Keratinocyte (primary cell): ENCODE data around the gene ITPR1. TPM values are rescaled to one million over a fixed set of nuclear protein-coding genes. Genes with fewer than 3 reads are reported as not detected.

Experiments
- DNase-seq: peaks from one replicate; pipeline ENCODE4 v3.0.0-alpha.2; 2011; ENCODE audit warnings: low read depth, missing footprints, low spot score
- FAIRE-seq: peaks from 2 replicates; lab custom pipeline; 2011; peaks lifted over from hg19 to GRCh38; lab: Jason Lieb, UNC
- H2AFZ ChIP-seq: 2 replicates; pipeline ENCODE4 v1.6.0; 2012; ENCODE audit warnings: low read length, control low read depth, inconsistent platforms; ENCODE audit not compliant: control insufficient read depth
- H3K27ac ChIP-seq: 2 replicates; pipeline ENCODE4 v1.5.1; 2011; ENCODE audit warnings: low read length; ENCODE audit not compliant: control insufficient read depth, insufficient read depth
- H3K27me3 ChIP-seq: 3 replicates; pipeline ENCODE4 v1.6.0; 2011; ENCODE audit warnings: low read length; ENCODE audit not compliant: control insufficient read depth, insufficient read depth; ENCODE audit errors: extremely low read depth
- H3K36me3 ChIP-seq, 2 experiments: 2 replicates in 1 of 2; 3 replicates in 1 of 2; pipeline ENCODE4 v1.5.1; 2011; ENCODE audit warnings: low read length in 2 of 2, mild to moderate bottlenecking in 1 of 2; ENCODE audit not compliant: control insufficient read depth in 2 of 2, insufficient read depth in 2 of 2; ENCODE audit errors: extremely low read depth in 1 of 2
- H3K4me1 ChIP-seq: 3 replicates; pipeline ENCODE4 v1.5.1; 2011; ENCODE audit warnings: low read length; ENCODE audit not compliant: control insufficient read depth, insufficient read depth; ENCODE audit errors: extremely low read depth
- H3K4me2 ChIP-seq: 3 replicates; pipeline ENCODE4 v1.6.0; 2011; ENCODE audit warnings: low read depth, low read length; ENCODE audit not compliant: control insufficient read depth, insufficient read depth; ENCODE audit errors: extremely low read depth
- H3K4me3 ChIP-seq, 3 experiments: fragments of 200-600 bp in 1 of 3; sonication (generic) in 1 of 3; 2 replicates in 2 of 3; 3 replicates in 1 of 3; pipeline ENCODE4 v1.5.1; 2011 to 2016; ENCODE audit warnings: low read length in 3 of 3, mild to moderate bottlenecking in 3 of 3, control low read depth in 2 of 3, inconsistent platforms in 1 of 3, low read depth in 1 of 3, mixed read lengths in 1 of 3, mixed run types in 1 of 3, moderate library complexity in 1 of 3; ENCODE audit not compliant: control insufficient read depth in 2 of 3, insufficient read depth in 2 of 3; ENCODE audit errors: extremely low read depth in 1 of 3
- H3K79me2 ChIP-seq: 2 replicates; pipeline ENCODE4 v1.6.0; 2012; ENCODE audit warnings: low read length; ENCODE audit not compliant: control insufficient read depth, insufficient read depth
- H3K9ac ChIP-seq: 3 replicates; pipeline ENCODE4 v1.6.0; 2011; ENCODE audit warnings: low read length; ENCODE audit not compliant: control insufficient read depth, insufficient read depth; ENCODE audit errors: extremely low read depth
- H3K9me1 ChIP-seq: 3 replicates; pipeline ENCODE4 v1.6.0; 2011; ENCODE audit warnings: low read length; ENCODE audit not compliant: control insufficient read depth, insufficient read depth; ENCODE audit errors: extremely low read depth
- H3K9me3 ChIP-seq: 2 replicates; pipeline ENCODE4 v1.5.1; 2012; ENCODE audit warnings: low read depth, low read length; ENCODE audit not compliant: control insufficient read depth
- H4K20me1 ChIP-seq: 3 replicates; pipeline ENCODE4 v1.6.0; 2011; ENCODE audit warnings: low read length; ENCODE audit not compliant: control insufficient read depth, insufficient read depth; ENCODE audit errors: extremely low read depth
- EZH2 ChIP-seq: IDR thresholded peaks from one replicate; pipeline ENCODE4 v1.6.1; 2012; ENCODE audit warnings: inconsistent platforms, mild to moderate bottlenecking, low read length, moderate library complexity
- dilution Hi-C: fragments of 300-500 bp; cut with MboI; formaldehyde crosslinking; loops from one replicate; pipeline ENCODE4 v1.7.0; 2020; ENCODE audit warnings: low sequenced_read_pairs; ENCODE audit not compliant: extremely low pct_ligation_motif_present
- polyA plus RNA-seq, 5 experiments: library from polyadenylated mRNA; depleted of rRNA in 3 of 5; stranded (reverse) in 3 of 5; stranded (forward) in 1 of 5; unstranded in 1 of 5; fragments of >200 nt; gene quantifications; 1 replicate in 1 of 5; 2 replicates in 3 of 5; 3 replicates in 1 of 5; pipeline versions ENCODE4 v1.2.1 to v1.2.3, GENCODE V29; 2011 to 2012; ENCODE audit warnings: missing spikeins in 2 of 5, low read depth in 1 of 5, low replicate concordance in 1 of 5
- TF ChIP-seq, protein P1 (sequence below), 3 experiments: IDR thresholded peaks in 1 of 3; conservative IDR thresholded peaks in 1 of 3; optimal IDR thresholded peaks in 1 of 3; 2 replicates in 2 of 3; 3 replicates in 1 of 3; pipeline versions ENCODE3 to v1.5.1; 2011; ENCODE audit warnings: low read length in 3 of 3, mild to moderate bottlenecking in 3 of 3, moderate library complexity in 2 of 3, control low read depth in 1 of 3, inconsistent platforms in 1 of 3; ENCODE audit not compliant: insufficient read depth in 2 of 3; ENCODE audit errors: extremely low read depth in 1 of 3

ITPR1 gene
- polyA plus RNA-seq, 1 donor (not counting 4 experiments of a cell fraction or from before 2014, with no cell fraction given): 3.5 TPM

DNA sequence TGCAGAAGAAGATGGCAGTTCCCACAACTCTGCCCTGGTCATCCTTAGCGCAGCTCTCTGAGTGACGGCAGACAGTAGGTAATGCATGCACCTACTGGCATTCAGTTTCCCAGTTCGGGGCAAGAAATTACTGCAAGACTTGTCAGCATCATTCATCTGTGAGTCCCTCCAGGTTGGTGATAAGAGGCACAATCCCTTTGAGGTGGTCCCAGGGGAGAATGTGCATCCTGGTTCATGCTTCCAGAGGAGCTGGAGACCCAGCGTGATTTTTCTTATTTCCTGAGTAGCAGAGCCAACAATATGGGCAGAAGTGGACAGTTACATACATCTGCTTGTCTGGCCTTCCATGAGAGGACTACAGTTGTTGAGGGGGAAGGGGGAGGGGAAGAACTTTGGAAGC lies 250.2 kb downstream of the ITPR1 start:
- H3K27me3 ChIP-seq: peaks cover 3% of the 10 kb centered on the region
- H2AFZ ChIP-seq: no peak overlapping the region
- H4K20me1 ChIP-seq: no peaks in the 10 kb centered on the region
- no peak overlapping the region for H3K27ac ChIP-seq
- H3K4me3 ChIP-seq: no peak overlapping the region
- dilution Hi-C loops: no loop called here
- no peaks in the 10 kb centered on the region for H3K9me1 ChIP-seq
- peaks cover 35% of the 10 kb centered on the region for H3K4me1 ChIP-seq
- H3K36me3 ChIP-seq: no peaks in the 10 kb centered on the region
- DNase-seq: no peak
- H3K4me2 ChIP-seq: no peak overlapping the region
- TF ChIP-seq, protein P1, sequence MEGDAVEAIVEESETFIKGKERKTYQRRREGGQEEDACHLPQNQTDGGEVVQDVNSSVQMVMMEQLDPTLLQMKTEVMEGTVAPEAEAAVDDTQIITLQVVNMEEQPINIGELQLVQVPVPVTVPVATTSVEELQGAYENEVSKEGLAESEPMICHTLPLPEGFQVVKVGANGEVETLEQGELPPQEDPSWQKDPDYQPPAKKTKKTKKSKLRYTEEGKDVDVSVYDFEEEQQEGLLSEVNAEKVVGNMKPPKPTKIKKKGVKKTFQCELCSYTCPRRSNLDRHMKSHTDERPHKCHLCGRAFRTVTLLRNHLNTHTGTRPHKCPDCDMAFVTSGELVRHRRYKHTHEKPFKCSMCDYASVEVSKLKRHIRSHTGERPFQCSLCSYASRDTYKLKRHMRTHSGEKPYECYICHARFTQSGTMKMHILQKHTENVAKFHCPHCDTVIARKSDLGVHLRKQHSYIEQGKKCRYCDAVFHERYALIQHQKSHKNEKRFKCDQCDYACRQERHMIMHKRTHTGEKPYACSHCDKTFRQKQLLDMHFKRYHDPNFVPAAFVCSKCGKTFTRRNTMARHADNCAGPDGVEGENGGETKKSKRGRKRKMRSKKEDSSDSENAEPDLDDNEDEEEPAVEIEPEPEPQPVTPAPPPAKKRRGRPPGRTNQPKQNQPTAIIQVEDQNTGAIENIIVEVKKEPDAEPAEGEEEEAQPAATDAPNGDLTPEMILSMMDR (optimal IDR thresholded peaks at IDR 0.05 in 1 of 3, IDR thresholded peaks at IDR 0.05 in 1 of 3, conservative IDR thresholded peaks at IDR 0.05 in 1 of 3; ENCODE audit: extremely low read depth in 1 of 3, insufficient read depth in 2 of 3, low read length in 3 of 3): no peak
- no peak for TF ChIP-seq EZH2
- H3K79me2 ChIP-seq: no peaks in the 10 kb centered on the region
- no peak for FAIRE-seq
- no peak overlapping the region for H3K9ac ChIP-seq
- no peaks in the 10 kb centered on the region for H3K9me3 ChIP-seq

DNA sequence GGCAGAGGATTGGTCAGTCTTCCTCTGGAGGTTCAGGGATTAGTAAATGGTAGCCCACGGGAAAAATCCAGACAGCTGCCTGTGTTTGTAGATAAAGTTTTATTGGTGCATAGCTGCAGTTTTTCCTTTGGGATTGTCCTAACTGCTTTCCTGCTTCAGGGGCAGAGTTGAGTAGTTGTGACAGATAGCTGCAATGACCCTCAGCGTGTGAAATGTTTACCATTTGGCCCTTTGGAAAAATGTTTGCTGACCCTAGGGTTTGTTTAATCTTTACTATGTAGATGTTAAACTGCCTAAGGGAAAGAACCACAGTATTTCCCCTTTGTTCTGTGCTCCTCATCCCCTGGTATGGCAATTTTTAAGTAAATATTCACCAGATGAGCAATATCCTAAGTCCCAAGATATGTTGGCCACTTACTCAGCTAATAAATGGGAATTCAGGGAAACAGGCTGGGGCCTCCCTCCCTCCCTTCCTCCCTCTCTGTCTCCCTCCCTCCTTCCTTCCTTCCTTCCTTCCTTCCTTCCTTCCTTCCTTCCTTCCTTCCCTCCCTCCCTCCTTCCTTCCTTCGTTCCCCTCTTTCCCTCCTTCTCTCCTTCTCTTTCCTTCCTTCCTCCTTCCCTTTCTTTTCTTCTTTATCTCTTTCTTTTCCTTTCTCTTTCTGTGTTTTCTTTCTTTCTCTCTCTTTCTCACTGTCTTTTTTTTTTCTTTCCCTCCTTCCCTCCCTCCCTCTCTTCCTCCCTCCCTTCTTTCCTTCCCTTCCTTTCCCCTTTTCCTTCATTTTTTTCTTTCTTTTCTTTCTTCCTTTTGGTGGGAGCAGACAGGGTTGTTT lies 251.5 kb downstream of the ITPR1 start:
- H3K4me2 ChIP-seq: no peak overlapping the region

More for the DNA sequence above, 251.5 kb downstream of the ITPR1 start:
- FAIRE-seq: no peak
- no peak overlapping the region for H3K27ac ChIP-seq
- H3K4me1 ChIP-seq: peaks cover 27% of the 10 kb centered on the region
- H3K9me1 ChIP-seq: no peaks in the 10 kb centered on the region
- dilution Hi-C loops: no loop called here
- H3K36me3 ChIP-seq: no peaks in the 10 kb centered on the region
- no peak overlapping the region for H3K4me3 ChIP-seq
- no peak for DNase-seq
- H3K9me3 ChIP-seq: no peaks in the 10 kb centered on the region
- no peak overlapping the region for H3K9ac ChIP-seq
- TF ChIP-seq, protein P1 (optimal IDR thresholded peaks at IDR 0.05 in 1 of 3, IDR thresholded peaks at IDR 0.05 in 1 of 3, conservative IDR thresholded peaks at IDR 0.05 in 1 of 3; ENCODE audit: extremely low read depth in 1 of 3, insufficient read depth in 2 of 3, low read length in 3 of 3): no peak
- TF ChIP-seq EZH2: no peak
- no peaks in the 10 kb centered on the region for H4K20me1 ChIP-seq
- H3K79me2 ChIP-seq: no peaks in the 10 kb centered on the region
- peaks cover 3% of the 10 kb centered on the region for H3K27me3 ChIP-seq
- no peak overlapping the region for H2AFZ ChIP-seq
